Fibroblast of mammary gland (primary cell): ENCODE data around the gene SV2C.

ENCODE experiments used
- DNase-seq: peaks from one replicate; pipeline ENCODE4 v3.0.0-alpha.2; 2010; ENCODE audit warnings: low read depth
- H3K4me3 ChIP-seq: 2 replicates; pipeline ENCODE4 v1.5.1; 2011; ENCODE audit warnings: low read depth, mild to moderate bottlenecking, low read length, moderate library complexity; ENCODE audit not compliant: control insufficient read depth
- CTCF ChIP-seq: conservative IDR thresholded peaks from 2 replicates; pipeline ENCODE4 v1.5.1; 2011; ENCODE audit warnings: low read depth, low read length, inconsistent platforms; ENCODE audit not compliant: control insufficient read depth, insufficient read depth

SV2C gene

DNA sequence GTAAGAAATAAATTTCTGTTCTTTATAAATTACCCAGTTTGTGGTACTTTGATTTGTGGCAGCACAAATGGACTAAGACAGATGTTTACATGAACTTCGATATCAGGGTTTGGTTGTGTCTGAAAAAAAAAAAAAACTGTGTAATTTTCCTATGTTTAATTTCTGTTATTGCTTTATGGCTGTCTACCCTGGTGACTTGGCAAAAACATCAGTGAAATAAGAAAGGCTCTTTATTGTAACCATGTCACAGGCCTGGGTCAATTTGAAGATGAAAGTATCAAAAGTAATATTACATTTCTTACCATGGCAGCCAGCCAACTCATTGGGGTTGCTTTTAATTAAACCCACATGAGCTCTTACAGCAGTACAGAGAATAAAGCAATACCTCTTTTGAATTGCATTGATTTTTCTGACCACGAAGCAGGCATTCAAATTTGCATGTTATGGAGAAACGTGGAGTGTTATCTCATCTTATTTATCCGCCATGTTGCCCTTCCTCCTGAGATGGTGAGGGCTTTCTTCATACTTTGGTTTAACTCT, 20.6 kb upstream of the SV2C start:
- no peak for TF ChIP-seq CTCF
- DNase-seq, result no peak
- no peak overlapping the region for H3K4me3 ChIP-seq

DNA sequence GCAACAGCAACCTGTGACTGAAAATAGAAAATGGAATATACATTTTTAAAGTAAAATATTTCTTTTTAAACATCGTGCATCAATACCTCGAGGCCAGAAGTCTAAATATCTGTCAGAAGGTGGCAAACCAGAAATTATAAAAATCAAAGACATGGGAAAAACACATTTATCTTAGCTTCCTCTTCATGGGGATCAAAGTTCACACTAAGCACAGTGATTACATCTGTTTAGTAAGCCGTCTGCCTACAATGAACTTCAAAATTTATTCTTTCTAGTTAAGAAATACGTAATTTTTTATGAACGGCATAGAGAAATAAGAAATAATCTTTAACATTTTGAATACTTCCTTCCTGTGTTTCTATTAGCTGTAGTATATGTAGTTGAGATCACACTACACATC, 17.9 kb upstream of the SV2C start:
- no peak for DNase-seq
- H3K4me3 ChIP-seq, result no peak overlapping the region
- no peak for TF ChIP-seq CTCF

DNA sequence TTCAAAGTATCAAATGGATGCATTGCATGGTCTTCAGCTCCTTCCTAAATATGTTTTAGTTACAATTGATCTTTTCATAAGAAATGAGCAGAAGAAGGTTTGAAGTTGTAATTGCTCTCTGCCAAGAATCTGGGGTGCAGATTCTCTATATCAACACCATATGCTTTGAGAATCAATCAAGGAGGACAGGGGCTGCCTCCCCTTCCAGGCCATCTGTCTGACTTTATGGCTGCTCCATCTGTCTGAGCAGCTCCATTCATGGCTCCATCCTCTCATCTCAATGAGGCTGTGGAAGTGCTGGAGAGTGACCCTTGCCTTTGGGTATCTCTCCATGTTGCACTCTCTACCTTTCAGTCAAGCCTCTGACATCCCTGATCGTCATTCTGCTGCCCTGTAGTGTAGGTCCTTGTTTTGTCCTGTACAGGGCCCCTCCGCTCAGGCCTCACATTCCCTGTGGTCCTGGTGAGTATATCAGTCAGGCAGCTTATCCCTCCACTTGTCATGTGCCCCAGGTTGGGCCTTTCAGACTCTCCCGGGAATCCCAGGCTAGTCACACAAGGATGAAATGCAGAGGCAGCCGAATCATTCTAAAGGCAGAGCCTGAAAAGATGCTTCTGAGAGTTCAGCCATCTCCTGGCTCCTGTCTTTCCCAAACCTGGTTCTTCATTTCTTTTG, 14.0 kb upstream of the SV2C start:
- DNase-seq, result no peak
- H3K4me3 ChIP-seq, result no peak overlapping the region
- TF ChIP-seq CTCF, result no peak

DNA sequence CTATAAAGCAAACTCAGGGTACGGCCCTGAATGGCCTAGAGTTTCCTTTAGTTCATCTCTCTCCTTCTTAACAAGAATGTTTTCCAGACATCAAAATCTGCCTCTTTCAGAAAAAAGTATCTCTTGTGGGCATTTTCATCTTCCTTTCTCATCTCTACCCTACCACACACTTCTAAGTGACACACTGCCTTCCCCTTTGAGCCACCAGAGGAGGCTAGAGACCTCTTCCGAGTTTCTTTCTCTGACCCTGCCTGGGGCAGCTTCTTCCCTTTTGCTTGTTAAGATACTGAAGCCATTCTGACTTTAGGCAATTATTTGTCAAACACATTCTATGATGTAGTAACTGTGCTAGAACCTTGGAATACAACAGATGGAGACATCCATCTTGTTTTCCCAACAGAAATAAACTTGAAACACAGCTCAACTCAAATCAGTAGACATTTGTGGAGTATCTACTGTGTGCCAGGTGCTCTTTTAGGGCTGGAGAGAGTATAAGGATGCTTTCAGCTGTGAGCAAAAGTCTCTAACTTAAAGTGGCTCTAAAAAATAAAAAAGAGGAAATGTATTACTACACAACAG, 8.6 kb upstream of the SV2C start:
- H3K4me3 ChIP-seq, result no peak overlapping the region
- no peak for DNase-seq
- peak; percentile 8 for TF ChIP-seq CTCF

GRCh38 chr5:76081811-76082771, 1.1 kb upstream of the SV2C start:
- H3K4me3 ChIP-seq, result no peak overlapping the region
- DNase-seq, result no peak
- TF ChIP-seq CTCF, result no peak
